Peyer's patch (tissue), 4 donors: ENCODE results near the gene SERPINB10.

Source experiments
- CTCF ChIP-seq, 6 experiments: fragments of 450-650 bp in 4 of 6; fragments of 200-600 bp in 2 of 6; sonication (generic) in 1 of 6; IDR thresholded peaks; one replicate each; pipeline ENCODE4 v1.5.1; 2017 to 2019; ENCODE audit warnings: antibody characterized with exemption in 6 of 6, mild to moderate bottlenecking in 3 of 6, moderate library complexity in 1 of 6
- POLR2A ChIP-seq, 2 donors: fragments of 450-650 bp; IDR thresholded peaks; one replicate each; pipeline ENCODE4 v1.5.1; 2017; ENCODE audit warnings: antibody characterized with exemption in 2 of 2, mild to moderate bottlenecking in 2 of 2, moderate library complexity in 2 of 2

GRCh38 chr18:63882333-63883141, 25.2 kb upstream of the SERPINB10 start:
- no peak for TF ChIP-seq POLR2A (IDR thresholded peaks at IDR 0.05)
- no peak for TF ChIP-seq CTCF (IDR thresholded peaks at IDR 0.05)
